Measurements from ENCODE around the gene USP24.

DNA sequence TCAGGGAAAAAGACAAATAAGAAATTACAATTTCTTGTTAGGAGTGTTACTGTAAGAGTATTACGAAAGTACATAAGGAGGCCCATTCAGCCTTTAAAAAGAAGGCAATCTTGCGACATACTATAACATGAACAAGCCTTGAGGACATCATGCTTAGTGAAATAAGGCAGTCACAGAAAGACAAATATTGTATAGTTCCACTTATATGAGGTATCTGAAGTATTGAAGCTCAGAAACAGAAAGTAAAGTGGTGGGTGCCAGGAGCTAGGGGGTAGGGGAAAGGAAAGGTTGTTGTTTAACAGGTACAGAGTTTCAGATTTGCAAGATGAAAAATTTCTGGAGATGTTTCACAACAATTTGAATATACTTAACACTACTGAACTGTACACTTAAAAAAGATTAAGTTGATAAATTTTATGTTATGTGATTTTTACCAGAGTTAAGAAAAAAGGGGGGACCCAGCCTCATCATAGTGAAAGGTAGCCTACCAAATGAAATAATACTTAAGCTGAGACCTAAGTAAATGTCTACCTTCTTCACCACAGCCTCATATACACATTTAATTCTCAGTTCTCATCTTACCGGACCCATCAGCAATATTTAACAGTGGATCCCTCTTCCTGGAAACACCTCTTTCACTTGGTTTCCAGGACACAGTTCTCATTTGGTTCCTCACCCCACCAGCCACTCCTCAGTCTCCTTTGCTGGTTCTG, 19.5 kb downstream of the USP24 start:
- TF ChIP-seq CTCF (IDR thresholded peaks at IDR 0.05) = no peak
- no peak for TF ChIP-seq POLR2A (IDR thresholded peaks at IDR 0.05)

All from lower leg skin (tissue), 3 donors.